WI38 (cell line): ENCODE results near the gene COL23A1.

Experiments
- H3K4me3 ChIP-seq: 2 replicates; pipeline ENCODE4 v1.5.1; 2011; ENCODE audit warnings: low read depth, mild to moderate bottlenecking, control low read depth, low read length
- CTCF ChIP-seq: IDR thresholded peaks from 2 replicates; pipeline ENCODE4 v1.5.1; 2012; ENCODE audit warnings: low read depth, mild to moderate bottlenecking, control low read depth, low read length

Gene COL23A1

GRCh38 chr5:178467568-178468195 lies 122.5 kb downstream of the COL23A1 start:
- H3K4me3 ChIP-seq, result no peak overlapping the region
- TF ChIP-seq CTCF, result no peak

GRCh38 chr5:178467205-178467567 lies 123.0 kb downstream of the COL23A1 start:
- H3K4me3 ChIP-seq, result no peak overlapping the region
- TF ChIP-seq CTCF, result no peak

GRCh38 chr5:178466342-178466741 lies 123.9 kb downstream of the COL23A1 start:
- H3K4me3 ChIP-seq, result no peak overlapping the region
- no peak for TF ChIP-seq CTCF

GRCh38 chr5:178465861-178466288 lies 124.3 kb downstream of the COL23A1 start:
- TF ChIP-seq CTCF, result no peak
- H3K4me3 ChIP-seq, result no peak overlapping the region

- no peak for TF ChIP-seq CTCF
- H3K4me3 ChIP-seq, result no peak overlapping the region
Observed at GRCh38 chr5:178465228-178465860, 124.8 kb downstream of the COL23A1 start.

GRCh38 chr5:178464431-178465048 lies 125.7 kb downstream of the COL23A1 start:
- TF ChIP-seq CTCF, result no peak
- no peak overlapping the region for H3K4me3 ChIP-seq

- H3K4me3 ChIP-seq, result no peak overlapping the region
- no peak for TF ChIP-seq CTCF
Observed at GRCh38 chr5:178463321-178464155, 126.7 kb downstream of the COL23A1 start.
